ENCODE results near the gene RFX4.

RFX4 gene

GRCh38 chr12:106759526-106760183 is 176.9 kb downstream of the RFX4 start:
- no peak for DNase-seq (ENCODE audit: low read depth in 2 of 2, low spot score in 1 of 2)

GRCh38 chr12:106760184-106760531 is 177.4 kb downstream of the RFX4 start:
- DNase-seq (ENCODE audit: low read depth in 2 of 2, low spot score in 1 of 2) = no peak

DNA sequence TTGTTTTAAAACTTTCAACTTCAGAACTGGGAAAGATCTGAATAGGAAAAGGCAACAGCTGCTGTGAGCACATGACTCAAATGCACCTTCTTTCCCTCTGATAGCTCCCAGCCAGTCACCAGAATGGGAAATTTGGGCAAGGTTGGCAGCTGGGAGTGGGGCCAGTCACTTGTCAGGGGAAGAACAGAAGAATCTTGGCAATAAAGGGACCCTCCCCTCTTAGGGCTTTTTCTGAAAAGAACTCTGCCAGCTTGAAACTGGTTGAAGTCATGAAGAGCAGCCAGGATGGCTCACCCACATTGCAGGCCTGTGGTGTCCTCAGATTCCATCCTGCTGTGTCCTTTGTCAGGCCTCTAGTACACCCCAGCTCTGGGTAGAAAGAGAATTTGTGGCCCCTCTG is 181.4 kb downstream of the RFX4 start:
- no peak for DNase-seq (ENCODE audit: low read depth in 2 of 2, low spot score in 1 of 2)

GRCh38 chr12:106764738-106765137 is 181.9 kb downstream of the RFX4 start:
- DNase-seq (ENCODE audit: low read depth in 2 of 2, low spot score in 1 of 2) = no peak

GRCh38 chr12:106766393-106766826 is 183.6 kb downstream of the RFX4 start:
- DNase-seq (ENCODE audit: low read depth in 2 of 2, low spot score in 1 of 2) = peak in 1 of 2 donors; percentile 44

- no peak for DNase-seq (ENCODE audit: low read depth in 2 of 2, low spot score in 1 of 2)
These were observed 184.4 kb downstream of the RFX4 start for GRCh38 chr12:106767206-106767605.

GRCh38 chr12:106767954-106768822 is 185.4 kb downstream of the RFX4 start:
- no peak for DNase-seq (ENCODE audit: low read depth in 2 of 2, low spot score in 1 of 2)

DNA sequence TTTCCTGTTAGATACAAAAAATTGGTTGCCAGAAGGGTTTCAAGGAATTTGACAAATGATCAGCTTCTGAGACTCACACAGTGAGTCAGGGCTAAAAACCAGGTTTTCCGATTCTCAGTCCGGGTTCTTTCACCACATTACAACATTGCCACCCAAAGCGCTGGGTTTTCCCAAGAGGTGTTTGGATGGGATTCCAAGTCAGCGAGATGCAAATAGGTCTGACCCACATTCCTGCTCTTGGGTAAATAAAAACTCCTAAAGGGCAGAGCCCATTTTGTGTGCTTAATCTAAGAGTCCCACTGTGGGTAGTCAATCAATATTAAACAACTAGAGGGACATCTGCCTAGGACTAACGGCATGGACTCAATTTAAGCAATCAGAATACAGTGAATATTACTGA is 186.3 kb downstream of the RFX4 start:
- no peak for DNase-seq (ENCODE audit: low read depth in 2 of 2, low spot score in 1 of 2)

- no peak for DNase-seq (ENCODE audit: low read depth in 2 of 2, low spot score in 1 of 2)
These were observed 186.7 kb downstream of the RFX4 start for GRCh38 chr12:106769546-106769945.

DNA sequence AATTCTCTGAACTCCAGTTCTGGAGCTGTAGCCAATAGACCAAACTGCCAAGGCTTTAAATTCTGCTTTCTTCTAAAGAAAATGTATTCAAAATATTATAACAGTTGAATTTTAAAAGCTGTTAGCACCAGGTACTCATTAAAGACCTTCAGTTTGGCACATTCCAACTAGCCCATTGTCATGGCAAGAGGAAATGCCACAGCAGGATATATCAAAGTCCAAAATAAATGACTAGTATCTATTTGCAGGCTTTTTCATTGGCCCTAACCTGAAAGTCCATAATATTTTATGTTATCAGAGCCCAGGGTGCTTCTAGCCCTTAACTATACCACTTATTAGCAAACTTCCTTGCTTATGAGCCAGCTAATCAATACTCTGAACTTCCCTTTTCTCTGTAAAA is 188.6 kb downstream of the RFX4 start:
- no peak for DNase-seq (ENCODE audit: low read depth in 2 of 2, low spot score in 1 of 2)

DNA sequence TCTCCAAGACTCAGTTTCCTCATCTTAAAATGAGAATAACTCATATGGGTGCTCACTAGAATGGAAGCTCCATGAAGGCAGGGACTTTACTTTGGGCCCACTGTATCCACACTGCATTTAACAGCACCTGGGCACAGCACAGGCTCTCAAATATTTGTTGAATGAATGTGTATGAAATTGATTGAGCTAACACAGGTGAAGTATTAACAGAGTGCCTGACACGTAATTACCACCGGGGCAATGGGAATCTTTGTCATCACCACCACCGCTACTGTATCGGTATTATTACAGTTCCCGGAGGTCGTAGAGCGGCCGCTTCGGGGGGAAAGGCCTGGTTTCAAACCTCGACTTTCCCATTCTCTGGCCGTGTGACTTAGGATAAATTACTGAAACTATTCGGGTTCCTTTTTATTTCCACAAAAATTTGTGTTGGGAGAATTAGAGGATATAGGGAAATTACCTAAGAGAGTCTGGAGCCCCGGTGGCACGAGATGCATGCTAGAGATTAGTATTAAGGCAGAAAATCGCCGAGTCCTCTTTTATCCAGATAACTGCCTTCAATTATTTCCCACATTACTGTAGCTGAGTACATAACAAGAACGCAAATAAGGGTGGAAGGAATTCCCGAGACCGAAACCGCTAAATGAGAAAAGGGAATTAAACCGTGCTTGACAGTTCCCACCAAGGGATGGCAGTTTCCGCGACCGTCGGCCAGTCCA is 190.6 kb downstream of the RFX4 start:
- no peak for DNase-seq (ENCODE audit: low read depth in 2 of 2, low spot score in 1 of 2)

- DNase-seq (ENCODE audit: low read depth in 2 of 2, low spot score in 1 of 2) = peak; percentile 42 to 73
These were observed 191.4 kb downstream of the RFX4 start, which contains the start of gene RIC8B for GRCh38 chr12:106774005-106774807. Gene RIC8B, plus strand, starts transcription at chr12:106774682. Its CDS starts 64 bp downstream, at chr12:106774746.

GRCh38 chr12:106774808-106775524 is 192.2 kb downstream of the RFX4 start:
- DNase-seq (ENCODE audit: low read depth in 2 of 2, low spot score in 1 of 2) = no peak

DNA sequence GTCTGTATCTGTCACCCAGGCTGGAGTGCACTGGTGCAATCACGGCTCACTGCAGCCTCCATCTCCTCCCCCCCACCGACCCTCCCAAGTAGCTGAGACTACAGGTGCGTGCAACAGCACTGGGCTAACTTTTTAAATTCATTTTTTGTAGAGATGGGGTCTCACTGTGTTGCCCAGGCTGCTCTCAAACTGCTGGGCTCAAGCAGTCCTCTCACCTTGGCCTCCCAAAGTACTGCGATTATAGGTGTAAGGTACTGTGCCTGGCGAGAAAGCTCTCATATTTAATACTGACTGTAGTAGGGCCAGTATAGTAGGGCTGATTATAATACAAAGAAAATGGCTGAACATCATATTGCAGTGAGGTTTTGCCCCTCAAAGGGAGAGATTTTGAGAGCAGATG is 194.1 kb downstream of the RFX4 start:
- DNase-seq (ENCODE audit: low read depth in 2 of 2, low spot score in 1 of 2) = no peak

GRCh38 chr12:106780010-106780631 is 197.3 kb downstream of the RFX4 start:
- DNase-seq (ENCODE audit: low read depth in 2 of 2, low spot score in 1 of 2) = no peak

- no peak for DNase-seq (ENCODE audit: low read depth in 2 of 2, low spot score in 1 of 2)
These were observed 199.8 kb downstream of the RFX4 start for GRCh38 chr12:106782619-106783018.

- DNase-seq (ENCODE audit: low read depth in 2 of 2, low spot score in 1 of 2) = no peak
These were observed 200.7 kb downstream of the RFX4 start for GRCh38 chr12:106783515-106783914.

- DNase-seq (ENCODE audit: low read depth in 2 of 2, low spot score in 1 of 2) = no peak
These were observed 207.2 kb downstream of the RFX4 start for GRCh38 chr12:106790020-106790419.

DNA sequence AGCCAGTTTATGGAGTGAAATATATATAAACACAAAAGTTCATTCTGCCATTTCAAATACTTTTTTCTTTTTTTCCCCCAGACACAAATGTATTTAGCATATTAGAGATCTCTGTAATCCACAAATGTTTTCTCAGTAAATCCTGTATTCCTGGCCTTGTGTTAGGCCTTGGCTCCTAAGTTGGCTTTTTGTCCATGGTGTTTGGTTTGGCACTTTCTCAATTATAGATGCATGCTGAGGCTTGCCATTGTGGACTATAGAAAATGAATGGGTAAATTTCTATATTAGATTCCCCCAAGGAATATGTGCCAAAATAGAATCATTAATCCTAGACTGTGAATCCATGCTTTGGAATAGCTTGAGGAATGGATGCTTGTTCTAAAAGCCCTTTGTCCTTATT is 208.7 kb downstream of the RFX4 start:
- no peak for DNase-seq (ENCODE audit: low read depth in 2 of 2, low spot score in 1 of 2)

DNA sequence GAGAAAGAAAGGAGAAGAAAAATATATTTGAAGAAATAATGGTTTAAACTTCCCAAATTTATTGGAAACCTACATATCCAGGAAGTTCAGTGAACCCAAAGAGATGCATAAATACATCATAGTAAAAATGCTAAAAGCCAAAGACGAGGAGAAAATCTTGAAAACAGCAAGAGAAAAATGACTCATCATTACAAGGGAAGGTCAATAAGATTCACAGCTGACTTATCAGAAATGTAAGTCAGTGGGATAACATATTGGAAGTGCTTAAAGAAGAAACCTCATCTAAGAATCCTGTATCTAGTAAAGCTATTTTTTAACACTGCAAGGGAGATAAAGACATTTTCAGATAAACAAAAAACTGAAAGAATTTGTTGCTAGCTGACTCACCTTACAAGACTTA is 211.6 kb downstream of the RFX4 start:
- no peak for DNase-seq (ENCODE audit: low read depth in 2 of 2, low spot score in 1 of 2)
